ENCODE measurements around the gene MAN1C1.
"Not testable (repeated sequence)": the region's sequence is repeated elsewhere in the genome, so short reads cannot be mapped to it uniquely, and the experiment has no call there.

MAN1C1 gene

DNA sequence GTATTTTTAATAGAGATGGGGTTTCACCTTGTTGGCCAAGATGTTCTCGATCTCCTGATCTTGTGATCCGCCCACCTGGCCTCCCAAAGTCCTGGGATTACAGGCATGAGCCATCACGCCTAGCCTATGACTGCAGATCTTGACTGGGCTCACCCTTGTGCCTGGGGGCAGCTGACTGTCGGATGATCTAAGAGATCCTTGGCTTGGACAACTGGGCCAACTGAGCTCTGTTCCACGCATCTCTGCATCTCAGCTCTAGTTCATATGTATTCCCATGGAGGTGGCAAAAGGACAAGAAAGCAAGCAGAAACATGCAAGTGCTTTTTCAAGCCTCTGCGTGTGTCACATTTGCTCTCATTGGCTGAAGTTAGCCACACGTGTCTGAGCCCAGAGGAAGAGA, 107.6 kb downstream of the MAN1C1 start:
- no peak for DNase-seq

DNA sequence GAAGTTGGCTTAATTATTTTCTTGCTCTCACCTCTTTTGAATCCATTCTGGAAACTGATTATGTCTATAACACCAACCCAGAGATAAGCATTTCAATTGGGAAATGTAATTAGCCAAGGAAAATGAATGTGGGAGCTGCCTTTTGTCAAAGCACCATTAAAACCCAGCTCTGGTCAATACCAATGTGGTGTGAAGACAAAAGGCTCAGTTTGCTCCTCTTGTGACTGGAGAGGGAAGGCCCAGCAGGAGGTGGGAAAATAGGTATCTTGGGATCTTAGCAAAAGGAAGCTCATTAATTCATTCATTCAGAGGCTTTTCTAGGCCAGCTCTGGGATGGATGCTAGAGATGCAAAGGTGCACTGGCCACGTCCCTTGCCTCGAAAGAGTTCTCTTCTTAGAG, 108.4 kb downstream of the MAN1C1 start:
- DNase-seq = no peak

DNA sequence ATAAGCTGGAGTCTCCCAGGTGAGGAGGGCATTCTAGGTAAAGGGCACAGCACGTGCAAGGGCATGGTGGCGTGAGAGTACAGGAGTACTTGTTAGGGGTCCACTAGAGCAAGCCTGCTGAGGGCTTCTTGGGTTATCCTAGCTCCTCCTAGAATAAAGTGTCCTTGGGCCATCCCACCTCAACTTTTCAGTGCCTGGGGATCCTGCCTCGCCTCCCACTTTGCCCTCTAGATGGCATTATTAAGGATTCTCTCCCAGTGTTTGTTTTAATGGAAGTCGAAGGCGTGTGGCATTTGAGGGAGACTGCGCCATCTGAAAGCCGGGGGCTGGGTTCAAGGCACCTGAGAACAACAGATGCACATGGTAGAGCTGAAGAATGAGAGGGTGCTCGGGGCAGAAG, 108.9 kb downstream of the MAN1C1 start:
- DNase-seq = no peak

DNA sequence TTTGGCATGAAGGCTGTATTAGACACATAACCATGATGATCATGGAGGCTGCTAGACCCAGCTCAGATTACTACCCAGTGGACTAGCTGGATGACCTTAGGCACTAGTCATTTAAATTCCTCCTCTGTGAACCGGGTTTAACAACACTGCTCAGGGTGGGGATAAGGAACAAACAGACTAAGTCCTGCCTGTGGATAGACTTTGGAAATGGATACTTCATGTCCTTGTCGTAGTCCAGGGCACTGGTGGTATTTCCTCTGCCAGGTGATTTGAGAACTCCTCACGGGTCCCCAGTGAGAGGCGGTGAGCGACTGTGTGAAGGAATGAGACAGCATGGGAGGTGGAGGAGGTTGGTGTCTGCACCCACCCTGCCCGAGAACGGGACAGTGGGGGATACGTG, 110.5 kb downstream of the MAN1C1 start:
- no peak for DNase-seq

DNA sequence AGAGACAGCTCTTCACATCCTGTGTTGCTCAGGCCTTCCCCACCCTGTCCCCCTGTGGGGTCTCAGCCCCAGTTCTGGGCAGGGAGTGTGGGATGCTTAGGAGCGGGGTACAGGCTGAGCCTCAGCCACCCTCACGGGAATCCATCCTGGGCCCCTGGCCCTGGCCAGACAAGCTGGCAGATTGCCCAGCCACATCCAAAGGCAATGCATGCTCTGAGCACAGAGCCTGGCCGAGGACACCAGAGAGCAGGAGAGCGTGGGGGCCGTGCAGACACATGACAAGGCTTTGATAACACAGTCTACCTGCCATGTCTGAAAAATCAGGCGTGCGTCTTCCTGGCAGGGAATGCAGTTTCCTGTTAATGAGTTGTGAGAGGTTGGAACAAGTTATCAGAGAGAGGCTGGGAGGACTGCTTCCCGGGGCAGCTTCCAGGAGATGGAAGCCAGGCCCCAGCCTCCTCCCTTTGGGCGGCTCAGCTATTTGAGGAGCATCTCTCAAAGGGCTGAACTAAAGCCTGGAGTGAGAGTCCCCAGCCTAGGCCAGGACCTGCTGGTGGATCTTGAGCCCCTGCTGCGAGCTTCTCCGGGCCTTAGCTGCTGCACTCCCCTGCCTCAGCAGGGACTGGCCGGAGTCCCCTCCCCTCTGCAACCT, 111.2 kb downstream of the MAN1C1 start:
- no peak for DNase-seq

DNA sequence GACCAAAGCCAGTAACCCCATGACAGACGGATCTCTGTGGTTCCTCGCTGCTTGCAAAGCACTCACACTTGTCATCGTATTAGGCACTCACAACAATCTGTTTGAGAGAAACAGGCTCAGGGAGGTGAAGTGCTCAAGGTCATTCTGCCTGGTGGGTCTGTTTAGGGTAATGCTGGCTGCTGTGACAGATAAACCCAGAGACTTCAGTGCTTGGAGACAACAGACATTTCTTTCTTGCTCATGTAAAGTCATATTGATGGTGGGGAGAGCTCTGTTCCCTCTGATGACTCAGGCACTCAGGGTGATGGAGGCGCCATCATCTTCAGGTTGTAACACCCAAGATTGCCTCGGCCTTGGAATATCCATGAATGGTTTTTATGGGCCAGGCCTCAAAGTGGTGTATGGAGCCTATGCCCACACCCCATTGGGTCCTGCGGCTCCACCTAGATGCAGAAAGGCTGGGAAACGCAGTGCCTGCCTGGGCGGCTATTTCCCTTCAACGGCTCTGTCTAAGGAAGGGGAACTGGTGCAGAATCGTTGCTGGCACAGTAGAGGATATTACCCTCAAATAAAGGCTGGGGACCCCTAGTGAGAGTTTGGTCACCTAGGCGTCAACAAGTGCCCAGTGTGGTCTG, 111.8 kb downstream of the MAN1C1 start:
- no peak for DNase-seq

DNA sequence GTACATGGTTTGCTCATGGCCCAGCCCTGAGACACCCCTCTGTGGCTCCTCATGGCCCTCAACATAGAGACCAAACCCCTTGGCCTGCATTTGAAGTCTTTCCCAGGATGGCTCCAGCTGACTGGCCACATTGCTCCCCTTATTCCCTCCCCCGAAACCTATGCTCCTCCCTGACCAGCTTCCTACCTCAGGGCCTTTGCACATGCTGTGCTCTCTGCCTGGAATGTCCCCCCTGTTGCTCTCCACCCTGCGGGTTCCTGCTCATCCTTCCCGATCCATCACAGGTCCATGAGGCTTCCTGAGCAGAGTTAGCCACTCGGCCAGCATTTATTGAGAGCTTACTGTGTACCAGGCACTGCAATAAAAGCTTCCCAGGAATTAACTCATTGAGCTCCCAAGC, 112.5 kb downstream of the MAN1C1 start:
- no peak for DNase-seq

DNA sequence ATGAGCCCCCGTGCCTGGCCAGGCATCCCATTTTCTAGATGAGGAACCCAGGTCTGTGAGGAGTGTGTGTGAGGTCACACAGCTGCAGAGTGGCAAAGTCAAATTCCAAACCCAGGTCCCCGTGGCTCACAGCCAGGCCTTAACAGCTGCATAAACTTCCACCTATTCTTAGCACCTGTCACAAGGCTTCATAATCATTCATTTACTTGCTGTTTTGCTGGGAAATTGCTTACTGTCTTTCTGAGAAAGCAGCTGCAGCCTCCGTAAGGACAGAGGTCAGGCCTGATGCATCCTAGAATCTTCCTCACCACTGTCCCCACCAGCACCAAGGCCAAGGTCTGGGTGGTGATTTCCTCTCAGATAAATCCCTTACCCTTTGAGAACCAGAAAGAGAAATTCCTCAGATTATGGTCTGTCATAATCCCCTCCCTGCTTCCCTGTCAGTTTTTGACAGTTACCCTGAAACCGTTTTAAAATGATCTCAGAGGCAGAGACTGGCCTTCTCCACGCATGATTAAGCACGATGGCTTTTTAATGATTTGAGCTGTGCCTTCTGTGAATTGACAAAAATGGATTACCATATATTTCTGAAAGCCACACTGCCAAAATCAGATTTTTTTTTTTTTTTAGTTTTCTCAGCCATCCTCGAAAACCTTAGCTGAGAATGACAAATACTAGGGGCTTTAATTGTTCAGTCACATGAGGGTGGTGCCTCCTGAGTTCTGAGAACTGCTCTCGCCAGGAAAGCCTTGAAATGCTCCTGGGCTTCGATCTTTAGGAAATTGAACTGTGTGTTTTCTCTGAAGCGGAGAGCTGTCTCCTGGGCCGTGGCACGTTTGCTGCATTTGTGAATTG, 113.4 kb downstream of the MAN1C1 start:
- no peak for DNase-seq

DNA sequence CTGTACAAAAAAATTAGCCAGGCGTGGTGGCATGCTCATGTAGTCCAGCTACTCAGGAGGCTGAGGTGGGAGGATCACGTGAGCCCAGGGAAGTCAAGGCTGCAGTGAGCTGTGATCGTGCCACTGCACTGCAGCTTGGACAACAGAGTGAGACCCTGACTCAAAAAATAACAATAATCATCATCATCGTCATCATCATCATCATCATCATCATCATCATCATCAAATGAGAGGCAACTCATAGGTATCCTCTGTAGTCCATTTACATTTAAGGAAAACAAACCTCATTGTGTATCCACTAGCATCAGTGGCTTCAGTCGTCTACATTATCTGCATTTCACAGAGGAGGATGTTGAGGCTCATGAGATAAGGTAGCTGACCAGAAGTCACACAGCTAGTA, 114.6 kb downstream of the MAN1C1 start:
- DNase-seq = no peak

DNA sequence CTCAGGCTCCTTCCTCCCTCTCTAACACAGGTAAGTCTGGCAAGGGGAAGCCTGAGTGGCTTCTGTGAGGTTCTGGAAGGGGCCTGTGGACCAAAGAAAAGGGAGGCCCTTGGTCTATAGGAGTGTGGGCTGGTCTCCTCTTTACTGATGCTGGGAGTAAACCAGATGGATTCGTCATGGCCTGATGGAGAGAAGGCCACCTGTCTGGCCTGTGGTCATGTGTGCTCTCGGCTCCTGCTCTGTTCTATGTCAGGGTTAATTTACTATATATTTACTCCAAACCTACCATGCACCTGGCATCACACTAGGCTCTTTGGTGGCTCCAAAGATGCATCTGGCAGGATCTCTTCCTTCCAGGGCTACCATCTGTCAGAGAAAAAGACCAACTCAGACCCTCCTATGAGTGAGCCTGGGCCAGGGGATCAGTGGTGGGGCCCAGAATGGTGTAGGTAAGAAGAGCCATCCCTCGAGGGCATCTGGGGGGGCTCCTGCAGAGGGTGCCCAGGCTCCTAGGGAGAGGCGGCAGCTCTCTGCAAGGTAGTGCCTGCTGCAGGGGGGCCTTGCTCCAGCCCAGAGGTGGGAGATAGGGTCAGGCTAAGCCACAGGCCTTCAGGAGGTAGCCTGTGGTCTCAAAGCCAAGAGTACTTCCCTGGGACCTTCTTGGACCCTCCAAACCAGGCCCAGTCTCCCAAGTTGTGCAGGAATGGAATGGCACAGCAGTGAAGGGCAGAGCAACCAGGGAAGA, 115.2 kb downstream of the MAN1C1 start:
- DNase-seq = no peak

DNA sequence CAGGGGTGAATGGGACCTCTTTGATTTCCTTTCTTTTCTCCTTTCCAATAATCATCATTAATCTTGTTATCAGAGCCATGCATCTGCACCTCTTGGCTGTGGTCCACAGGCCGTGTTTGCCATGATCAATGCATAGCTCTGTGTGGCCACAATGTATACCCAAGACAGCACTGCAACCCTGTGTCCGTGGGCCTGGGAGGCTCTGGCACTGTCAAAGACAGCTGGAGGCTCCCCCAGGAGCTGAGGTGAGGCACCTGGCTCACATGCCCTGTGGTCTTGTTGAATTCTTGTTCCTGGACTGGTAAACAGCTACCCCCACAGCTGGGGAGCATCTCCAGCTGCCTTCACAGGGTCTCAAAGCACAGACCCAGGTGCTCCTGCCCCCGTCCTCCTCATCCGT, 116.2 kb downstream of the MAN1C1 start:
- no peak for DNase-seq

DNA sequence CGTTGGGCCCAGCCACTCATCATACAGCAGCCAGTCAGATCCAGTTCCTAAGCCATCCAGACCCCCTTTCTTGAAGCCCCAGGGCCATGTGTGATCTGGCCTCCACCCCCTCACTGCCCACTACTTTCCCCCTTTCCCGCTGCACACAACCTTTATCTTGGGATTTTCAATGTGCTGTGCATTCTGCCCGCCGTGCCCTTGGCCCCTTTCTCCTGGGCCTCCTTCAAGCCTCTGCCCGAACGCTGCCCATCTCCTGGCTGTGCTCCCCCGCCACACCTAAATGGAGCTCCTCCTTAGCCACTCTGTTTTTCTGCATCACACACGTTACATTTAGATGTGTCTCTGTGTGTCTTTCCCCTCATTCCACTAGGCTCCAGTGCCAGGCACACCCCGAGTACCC, 116.7 kb downstream of the MAN1C1 start:
- DNase-seq = no peak

DNA sequence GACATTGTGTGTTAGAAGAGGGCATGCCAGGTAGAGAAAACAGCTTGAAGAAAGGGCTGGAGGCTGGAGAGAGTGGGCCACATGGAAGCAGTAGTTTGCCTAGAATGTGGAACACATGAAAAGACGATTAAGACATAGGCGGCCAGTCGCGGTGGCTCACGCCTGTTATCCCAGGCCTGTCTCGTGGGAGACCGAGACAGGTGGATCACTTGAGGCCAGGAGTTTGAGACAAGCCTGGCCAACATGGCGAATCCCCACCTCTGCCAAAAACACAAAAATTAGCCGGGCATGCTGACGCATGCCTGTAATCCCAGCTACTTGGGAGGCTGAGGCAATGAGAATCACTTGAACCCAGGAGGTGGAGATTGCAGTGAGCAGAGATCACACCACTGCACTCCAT, 118.4 kb downstream of the MAN1C1 start:
- not testable (repeated sequence) for DNase-seq

DNA sequence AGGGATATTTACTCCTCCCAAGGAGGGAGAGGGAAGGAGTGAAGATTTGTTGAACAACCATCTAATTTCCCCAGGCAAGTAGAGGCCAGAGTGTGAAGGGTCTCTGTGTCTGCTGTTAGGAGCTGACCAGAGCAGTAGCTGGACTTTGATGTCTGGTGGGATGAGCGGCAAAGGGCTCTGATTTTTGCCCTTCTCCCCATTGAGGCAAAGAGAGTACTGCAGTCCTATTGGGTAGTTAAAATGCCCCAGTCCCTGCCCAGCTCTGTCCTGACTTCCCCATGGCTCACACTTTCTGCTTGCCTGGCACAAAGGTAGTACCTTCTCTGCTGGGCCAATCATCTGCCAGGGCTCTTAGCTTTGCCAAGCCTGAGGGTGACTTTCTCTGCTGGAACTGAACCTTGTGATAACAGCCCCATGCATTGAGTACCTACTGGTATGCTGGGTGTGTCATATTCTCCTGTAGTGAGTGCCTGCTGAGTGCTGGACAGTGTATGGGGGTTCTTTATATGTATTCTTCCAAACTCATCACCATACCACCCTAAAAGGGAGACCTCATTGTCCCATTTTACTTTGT, 119.5 kb downstream of the MAN1C1 start:
- no peak for DNase-seq

DNA sequence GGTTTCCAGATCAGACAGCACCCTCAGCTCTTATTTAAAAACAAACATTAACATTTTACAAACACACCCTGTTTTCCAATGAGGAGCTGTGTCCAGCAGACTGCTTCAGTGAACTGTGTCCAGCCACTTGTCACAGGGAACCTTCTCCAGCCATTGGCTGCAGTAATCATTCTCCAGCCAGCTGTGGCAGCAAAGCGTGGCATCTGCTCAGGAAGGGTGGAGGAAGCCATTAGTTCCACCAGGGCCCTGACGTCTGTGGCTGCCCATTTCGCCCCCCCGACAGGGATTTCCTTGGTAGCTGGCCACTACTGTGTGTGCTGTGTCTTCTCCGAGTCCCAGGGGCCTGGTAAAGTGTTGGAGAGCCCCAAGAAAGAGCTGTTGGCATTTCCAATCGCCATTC, 120.5 kb downstream of the MAN1C1 start:
- no peak for DNase-seq

DNA sequence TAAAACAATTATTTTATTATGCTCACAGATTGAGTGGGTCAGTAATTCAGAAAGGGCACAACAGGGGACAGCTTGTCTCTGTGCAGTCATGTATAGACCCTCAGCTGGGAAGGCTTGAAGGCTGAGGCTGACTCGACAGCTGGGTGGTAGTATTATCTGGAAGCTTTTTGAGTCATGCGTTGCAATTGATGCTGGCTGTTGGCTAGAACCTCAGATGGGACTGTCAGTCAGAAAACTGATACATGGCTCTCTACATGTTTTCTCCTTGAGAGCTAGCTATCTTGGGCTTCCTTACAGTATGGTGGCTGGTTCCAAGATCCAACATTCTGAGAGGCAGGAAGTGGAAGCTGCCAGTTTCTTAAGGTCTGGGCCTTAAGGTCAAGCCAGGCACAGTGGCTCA, 121.9 kb downstream of the MAN1C1 start:
- no peak for DNase-seq

DNA sequence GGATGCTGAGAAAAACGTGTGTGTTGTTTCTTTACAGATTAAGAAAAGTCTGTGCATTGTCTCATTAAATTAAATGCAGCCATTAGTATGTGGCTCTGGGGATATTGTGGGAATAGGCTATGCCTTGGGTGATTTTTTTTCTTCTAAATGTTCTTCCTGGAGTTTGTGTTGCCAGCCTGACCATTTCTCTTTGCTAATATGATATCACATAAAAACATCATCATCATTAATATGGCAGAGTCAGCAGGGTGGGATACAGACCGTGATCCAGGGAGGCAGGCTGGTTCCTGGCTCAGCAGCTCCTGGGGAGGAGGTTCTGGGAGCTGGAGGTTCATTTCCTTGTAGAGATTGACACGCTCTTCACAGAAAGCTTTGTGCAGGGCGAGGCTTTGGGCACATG, 122.8 kb downstream of the MAN1C1 start:
- no peak for DNase-seq

DNA sequence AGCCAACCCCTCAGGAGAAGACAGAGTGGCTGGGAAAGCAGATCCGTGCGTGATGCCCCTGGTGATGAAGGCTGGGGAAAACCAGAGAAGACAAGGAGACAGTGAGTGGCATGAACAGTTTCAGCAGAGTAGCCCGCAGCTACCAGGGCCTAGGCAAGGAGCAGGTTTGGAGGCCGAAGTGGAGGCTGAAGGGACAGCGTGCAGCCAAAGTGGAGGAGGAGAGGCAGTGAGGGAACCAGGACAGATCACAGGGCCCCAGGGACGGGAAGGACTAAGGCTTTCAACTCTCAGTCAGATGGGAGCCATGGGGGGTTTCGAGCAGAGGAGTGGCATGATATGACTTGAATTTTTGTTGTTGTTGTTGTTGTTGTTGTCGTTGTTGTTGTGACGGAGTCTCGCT, 123.5 kb downstream of the MAN1C1 start:
- no peak for DNase-seq

DNA sequence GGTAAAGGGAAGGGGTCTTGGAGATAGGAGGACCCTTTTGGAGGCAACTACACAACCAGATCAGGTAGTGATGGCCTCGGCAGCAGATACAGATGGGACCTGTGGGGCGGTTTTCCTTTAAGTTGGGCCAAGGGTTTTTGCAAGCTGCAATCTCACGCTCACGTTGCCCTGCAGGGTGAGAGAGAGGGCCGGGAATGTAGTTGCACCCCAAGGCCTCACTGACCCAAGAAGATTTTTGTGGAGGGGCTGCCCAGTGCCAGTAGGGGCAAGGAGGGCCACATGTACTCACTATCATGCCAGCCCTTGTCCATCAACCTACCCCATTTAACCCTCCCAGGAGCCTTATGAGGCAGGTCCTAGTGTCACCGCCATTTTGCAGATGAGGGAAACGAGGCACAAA, 125.7 kb downstream of the MAN1C1 start:
- DNase-seq = no peak

DNA sequence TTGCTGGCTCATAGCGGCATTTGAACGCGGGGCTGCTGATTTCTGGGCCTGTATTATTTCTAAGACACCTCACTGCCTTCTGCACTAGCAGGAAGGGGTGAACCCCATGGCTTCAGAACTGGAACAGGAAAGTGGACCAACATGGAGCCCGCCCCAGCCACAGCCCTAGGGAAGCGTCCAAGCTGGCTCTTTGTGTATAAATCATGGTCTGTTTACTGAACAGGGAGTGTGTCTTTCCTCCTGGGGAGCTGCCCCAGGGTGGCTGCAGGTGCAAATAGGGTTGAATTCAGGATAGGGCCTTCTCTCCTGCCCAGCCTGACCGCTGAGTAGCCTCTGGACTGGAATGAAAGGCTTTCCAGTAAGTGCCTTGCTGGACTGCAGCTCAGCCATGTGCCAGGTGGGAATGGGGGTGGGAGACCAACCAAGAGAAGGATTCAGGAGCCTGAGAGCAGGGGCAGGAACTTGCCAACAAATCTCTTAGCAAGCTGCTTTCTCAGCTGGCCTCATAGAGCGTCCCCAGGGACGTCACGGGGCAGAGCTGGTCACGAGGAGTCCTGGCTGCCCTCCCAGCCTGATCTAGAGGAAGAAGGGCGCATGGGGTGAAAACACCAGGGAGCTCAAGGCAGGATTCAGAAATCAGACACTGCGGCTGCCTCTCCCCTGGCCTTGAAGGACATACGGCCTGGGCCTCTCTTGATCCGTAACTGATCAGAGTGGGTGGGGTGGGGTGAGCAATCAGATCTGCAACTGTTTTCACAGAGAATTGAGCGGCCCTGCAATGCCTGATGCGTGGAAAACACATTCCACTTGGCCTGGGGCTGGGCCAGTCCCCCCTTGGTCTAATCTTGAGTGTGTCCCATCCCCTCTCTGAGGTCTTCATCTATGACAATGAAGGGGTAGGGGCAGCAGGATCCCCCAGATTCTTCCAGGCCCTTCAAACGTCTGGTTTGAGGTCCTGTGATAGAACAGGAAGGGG, 126.9 kb downstream of the MAN1C1 start:
- DNase-seq = no peak

DNA sequence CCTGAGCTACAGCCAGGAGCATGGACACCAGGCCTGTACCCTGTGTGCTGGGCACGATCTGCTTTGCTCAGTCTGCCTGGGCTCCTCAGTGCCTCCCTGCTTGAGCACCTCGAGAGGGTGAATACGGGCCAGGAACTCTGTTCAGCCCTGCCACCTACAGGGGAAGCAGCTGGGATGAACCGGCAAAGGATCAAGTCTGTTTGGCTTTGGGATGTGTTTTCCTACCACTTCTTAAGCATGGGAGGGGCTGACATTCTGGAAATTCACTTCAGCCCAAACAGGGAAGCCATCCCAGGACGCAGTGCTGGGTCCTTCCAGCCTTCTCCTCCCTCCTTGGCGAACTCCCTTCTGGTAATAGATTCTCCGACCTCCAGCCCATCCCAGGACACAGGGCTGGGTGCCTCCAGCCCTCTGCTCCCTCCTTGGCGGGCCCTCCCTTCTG, 127.6 kb downstream of the MAN1C1 start:
- DNase-seq = no peak
